Measurements from ENCODE around the gene SMIM12. TPM values are rescaled to one million over a fixed set of nuclear protein-coding genes. Genes with fewer than 3 reads are reported as not detected.

Gene SMIM12
- total RNA-seq, 1 donor from 2014 or later, result 66.2 TPM

Other genes starting within 250 kb of the SMIM12 start
- gene GJB5, start 104.7 kb downstream of the SMIM12 start, total RNA-seq, result not detected in 2 replicates
- gene GJB4, start 100.0 kb downstream of the SMIM12 start, total RNA-seq, result not detected in 2 replicates
- not detected in 2 replicates for gene GJB3, start 78.5 kb downstream of the SMIM12 start, total RNA-seq
- not detected in 2 replicates for gene GJA4, start 66.8 kb downstream of the SMIM12 start, total RNA-seq
- 0.65 and 0.93 TPM in 2 replicates for gene DLGAP3, start 69.9 kb upstream of the SMIM12 start, total RNA-seq
- 22.1 and 22.6 TPM in 2 replicates for gene TMEM35B, start 125.6 kb upstream of the SMIM12 start, total RNA-seq
- gene ZMYM6, start 172.2 kb upstream of the SMIM12 start, total RNA-seq, result 20.7 and 24.6 TPM in 2 replicates
- 3.3 and 5.3 TPM in 2 replicates for gene ZMYM1, start 219.6 kb upstream of the SMIM12 start, total RNA-seq